Fibroblast of skin of right biceps (primary cell): ENCODE results near the gene PLXNB2.

Experiments
- DNase-seq: peaks from one replicate; pipeline ENCODE4 v3.0.0-alpha.2; 2013

PLXNB2 gene

DNA sequence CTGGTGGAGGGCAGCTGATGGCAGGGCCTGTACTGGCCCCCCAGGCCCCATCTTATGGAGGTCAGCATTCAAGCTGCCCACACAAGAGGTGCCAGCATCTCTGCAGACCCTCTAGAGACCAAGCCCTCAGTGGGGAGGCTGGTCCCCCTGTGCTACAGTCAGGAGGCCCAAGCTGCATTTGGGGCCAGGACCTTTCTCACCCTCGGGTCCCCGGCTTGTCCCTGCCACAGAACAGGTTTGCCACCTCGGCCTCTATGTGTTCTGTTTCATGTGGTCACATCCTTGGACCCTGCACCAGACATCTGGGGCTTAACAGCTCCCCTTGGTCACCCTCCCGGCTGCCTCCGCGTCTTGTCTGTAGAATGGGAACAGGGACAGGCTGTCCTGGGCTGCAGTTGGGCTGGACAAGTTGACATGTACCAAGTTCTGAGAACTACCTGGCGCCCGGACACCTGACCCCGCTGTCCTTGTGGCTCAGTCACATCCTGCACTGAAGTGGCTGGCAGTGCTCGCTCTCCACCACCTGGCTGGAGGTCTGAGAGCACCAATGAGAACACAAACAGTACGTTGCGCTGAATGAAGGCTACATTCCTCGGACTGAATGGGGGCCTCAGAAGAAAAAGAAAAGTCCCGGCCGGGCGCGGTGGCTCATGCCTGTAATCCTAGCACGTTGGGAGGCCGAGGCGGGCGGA, 2.7 kb upstream of the PLXNB2 start:
- DNase-seq = no peak

DNA sequence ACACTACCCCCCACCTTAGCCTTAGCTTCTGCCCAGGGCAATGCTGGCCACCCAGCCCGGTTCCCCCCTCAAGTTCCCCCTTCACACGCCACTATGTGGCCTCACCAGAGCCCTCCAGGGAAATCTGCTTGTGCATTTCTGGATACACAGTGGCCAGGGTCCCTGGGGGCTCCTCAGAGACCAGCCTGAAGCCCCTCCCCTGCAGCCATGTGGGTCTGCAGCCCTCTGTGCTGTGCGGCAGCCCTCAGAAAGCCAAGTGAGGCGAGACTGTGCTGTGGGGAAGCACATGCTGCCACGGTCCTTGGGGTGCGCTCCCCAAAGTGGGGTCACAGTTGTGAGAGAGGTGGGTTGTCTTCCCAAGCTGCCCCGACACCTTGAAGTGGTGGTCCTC, 2.1 kb upstream of the PLXNB2 start:
- no peak for DNase-seq

DNA sequence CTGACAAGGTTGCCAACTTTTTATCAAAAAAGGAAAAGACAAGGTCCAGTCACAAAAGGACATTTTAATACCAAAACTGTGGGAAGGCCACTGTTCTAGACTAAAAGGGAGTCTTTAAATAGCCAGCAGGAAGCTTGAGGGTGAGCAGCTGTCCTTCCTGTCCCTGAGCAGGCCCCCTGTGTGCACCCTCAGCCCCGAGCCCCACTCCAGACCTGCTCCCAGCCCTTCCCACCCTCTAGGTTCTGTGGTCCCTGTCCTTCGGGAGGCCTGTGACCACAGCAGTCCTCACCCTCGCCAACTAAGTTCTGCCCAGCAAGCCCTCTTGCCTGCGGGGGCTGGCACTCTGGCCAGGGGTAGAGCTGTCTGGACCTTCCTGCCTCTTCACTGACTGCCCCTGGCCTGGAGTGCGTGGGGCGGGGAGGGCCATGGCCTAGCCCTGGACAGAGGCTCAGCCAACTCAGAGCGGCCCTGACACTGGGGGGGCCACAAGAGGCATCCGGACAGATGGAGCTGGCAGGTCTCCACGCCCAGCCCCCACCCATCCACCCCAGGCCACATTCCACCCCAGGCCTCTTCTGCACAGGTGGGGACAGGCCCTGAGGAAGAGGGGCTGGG, 1.6 kb upstream of the PLXNB2 start:
- no peak for DNase-seq

DNA sequence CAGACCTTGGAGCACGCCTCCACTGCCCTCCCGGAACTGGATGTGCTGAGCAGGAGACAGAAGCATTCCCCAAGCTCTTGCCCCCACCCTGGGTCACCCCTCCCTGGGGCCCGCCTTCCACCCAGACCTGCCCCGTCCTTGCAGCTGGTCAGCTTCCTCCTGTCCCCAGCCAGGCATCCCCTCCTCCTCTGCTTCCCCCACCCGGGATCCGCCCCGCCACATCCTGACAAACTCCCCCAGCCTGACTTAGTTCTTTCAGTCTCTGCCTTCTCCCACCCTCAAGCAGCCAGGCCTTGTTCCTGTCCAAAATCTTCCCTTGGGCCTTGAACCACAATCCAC, 1.1 kb upstream of the PLXNB2 start:
- peak; percentile 68 for DNase-seq

DNA sequence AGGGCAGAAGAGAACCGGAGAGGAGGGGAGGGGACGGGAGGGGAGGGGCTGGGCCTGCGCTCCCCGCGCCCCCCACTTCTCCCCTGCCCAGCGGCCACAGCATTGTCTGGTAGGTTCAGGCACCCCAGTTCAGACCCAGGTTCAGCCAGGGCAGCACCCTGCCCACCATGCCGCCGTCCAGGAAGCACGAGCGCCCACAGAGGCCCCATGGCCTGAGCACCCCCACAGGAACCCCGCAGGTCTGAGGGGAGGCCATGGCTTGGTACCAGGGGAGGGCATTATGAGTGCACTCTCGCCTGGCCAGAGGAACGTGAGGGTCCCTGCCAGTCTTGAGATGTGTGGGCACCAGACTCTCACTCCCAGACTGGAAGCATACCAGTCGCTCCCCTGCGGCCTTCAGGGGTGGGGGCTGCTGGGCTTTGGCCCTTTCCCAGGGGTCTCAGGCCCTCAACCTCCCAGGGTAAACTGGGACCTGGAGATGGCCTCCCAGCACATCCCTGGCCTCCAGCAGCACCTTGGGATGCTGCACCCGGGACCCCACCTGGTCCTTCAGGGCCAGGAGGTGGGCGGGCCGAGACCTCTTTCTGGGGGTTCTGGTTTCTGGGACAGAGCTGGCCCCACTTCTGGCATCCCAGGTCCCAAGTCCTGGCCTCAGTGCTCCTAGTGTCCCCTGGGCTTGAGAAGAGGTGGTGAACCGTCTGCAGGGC, 597 bp upstream of the PLXNB2 start:
- no peak for DNase-seq

DNA sequence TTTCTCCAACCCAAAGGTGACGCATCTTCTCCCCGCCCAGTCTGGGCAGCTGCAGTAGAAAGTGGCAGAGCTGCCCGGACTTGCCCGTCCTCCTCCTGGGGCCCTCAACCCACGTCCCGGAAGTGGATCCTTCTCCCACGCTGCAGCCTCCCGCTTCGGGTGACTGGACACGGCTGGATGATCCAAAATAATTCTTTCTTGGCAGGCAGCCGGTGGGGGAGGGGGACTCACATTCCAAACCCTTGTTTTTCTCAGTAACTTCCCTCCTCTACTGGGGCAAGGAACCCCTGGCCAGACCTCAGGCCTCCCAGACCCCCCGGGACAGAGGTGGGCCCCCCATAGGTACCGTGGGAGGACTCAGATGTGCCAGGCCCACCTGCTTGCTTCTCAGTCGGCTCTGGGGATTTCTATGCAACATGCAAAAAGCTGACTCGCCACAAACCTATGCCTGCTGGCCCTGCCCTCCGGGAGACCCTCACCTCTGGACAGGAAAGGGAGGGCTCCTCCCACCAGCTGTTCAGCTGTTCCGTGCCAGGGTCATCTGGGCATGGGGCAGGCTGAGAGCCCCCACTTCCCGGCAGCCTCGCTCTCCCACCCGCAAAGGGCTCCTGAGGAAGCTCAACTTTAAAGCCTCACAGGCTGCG, 1.4 kb downstream of the PLXNB2 start:
- peak; percentile 93 for DNase-seq

DNA sequence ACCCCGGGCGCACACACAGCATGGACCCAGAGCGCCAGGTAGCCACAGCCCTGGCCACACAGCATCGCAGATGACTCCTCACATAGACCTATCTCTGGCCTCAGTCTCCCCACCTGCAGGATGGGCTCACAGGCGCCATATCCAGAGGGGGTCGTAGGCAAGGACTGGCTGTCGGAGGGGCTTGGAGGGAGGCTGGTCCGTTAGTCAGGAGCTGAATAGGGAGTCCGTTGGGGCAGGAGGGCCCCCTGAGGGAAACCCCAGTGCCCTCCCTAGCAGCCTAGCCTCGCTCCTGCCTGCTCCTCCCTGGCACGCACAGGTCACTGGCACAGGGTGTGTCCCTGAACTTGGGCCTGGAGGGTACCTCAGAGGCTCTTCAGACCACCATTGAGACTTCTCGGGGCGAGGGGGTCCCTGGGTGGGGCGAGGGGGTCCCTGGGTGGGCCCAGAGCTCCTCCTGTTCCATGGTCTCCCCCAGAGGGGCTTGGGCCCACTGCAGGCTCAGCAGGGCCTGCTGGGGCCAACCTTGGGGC, 2.0 kb downstream of the PLXNB2 start:
- DNase-seq = no peak

DNA sequence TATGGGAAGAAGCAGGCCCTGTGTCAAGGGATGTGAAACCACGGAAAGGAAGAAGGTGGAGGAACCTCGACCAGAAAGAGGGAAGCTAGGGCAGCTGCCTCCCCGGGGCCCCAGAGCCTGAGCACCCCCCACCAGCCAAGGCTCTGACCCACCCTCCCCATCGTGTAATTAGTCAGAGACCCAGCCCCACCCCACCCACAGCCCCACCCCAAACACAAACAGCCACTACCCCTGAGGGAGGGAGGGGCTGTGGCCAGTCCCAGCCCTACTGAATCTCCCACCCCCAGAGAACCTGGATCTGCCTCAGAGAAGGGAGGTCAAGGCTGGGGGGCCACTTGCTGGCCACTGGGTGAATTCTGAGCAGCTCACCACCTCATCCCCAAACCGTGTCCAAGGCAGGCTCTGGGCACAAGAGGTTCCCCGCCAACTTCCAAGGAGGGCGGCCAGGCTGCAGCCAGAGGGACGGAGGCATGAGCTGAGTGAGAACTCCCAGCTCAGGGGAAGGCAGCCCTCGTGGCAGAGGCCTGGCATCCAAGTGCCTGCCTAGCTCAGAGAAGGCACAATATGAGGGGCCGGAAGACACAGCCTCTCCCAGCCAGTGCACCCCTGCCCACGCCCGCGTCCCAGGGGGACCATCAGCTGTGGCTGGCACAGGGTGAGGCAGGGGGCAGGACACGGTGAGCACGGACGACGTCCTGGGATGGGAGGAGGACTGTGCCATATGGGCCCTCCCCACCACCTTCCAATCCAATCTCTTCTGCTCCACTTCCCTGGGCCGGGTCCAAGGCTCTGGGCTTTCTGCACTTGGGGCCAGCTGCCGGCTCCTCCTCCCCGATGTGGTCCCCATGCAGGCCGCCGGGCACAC, 2.7 kb downstream of the PLXNB2 start:
- no peak for DNase-seq

DNA sequence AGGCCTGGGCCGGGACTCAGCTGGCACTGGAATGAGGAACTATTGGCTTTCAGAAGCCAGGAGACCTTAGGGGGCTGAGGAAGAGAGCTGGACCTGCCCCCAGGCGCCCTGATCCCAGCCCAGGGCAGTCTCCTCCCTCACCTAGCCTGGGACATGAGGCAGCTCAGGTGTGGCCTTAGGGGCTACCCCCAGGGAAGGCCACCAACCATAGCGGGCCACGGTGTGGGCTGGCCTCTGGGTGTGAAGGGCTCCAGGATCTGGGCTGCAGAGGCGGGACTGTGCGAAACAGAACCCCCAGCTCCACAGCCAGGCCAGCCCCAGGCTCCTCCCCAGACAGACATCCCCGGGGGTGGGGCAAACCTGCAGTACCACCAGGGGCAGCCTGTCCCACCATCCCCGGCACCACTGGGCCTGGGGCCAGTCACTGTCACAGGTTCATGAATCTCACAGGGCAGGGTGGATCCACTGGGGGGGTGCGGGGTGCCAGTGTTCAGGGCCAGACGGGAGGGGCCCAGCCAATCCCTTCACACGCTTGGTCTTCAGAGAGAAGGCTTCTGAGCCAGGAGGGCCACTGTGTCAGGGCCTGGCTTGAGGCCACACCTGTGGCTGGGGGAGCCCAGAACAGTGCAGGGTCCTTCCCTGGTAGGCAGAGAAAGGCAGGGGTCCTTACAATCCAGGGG, 3.5 kb downstream of the PLXNB2 start:
- no peak for DNase-seq

DNA sequence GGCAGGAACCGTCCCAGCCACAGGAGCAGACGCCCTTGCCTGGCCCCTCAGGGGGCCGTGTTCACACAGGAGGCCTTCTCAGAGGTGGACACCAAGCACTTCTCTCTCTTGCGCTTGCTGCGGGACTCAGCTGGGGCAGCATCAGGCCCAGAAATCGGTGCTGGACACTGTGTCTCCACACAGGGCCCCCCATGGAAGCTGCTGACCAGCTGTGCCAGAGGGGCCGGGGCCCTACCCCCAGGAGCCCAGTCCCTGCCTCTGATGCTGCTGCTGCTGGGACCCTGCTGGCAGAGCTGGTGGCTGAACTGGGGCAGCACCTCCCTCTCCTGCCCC, 4.0 kb downstream of the PLXNB2 start:
- no peak for DNase-seq

DNA sequence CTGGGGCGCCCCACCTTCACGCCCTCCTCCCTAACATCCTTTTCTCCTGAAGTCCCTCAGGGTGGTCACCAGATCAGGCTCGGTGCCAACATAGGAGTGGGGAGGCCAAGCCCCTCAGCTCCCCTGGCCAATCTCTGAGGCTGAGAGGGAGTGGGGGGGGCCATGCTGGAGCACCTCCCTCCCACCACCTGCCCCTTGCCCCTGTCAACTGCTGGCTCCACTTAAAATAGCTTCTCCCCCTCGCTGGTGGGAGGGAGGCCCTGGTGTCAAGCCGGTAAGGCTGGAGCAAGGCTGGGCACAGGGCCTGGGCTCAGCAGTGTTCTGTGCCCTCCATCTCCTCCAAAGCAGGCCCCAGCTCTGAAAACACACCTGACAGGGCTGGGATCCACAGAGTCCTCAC, 4.9 kb downstream of the PLXNB2 start:
- DNase-seq = no peak

DNA sequence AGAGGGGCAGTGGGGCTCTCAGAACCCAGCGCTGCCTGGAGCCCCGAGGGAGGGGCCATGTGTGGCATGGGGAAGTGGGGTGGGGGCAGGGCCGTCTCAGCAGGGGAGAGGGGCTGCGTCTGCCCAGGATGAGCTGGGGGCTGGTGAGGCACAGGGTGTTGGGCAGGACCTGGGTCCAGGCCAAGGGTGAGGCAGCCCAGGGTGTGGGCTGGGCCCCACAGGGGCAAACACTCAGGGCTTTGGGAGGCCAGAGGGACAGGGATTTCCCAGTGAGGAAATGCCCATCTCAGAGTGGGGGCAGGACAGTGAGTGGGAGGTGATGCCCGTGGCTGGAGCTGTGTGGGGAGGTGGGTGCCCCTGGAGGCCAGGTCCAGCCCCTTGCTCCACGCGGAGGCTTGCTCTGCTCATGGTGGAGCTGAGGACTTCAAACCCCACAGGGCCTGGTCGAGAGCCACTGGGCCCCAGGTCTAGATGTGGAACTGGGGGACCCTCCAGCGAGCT, 5.4 kb downstream of the PLXNB2 start:
- DNase-seq = no peak

DNA sequence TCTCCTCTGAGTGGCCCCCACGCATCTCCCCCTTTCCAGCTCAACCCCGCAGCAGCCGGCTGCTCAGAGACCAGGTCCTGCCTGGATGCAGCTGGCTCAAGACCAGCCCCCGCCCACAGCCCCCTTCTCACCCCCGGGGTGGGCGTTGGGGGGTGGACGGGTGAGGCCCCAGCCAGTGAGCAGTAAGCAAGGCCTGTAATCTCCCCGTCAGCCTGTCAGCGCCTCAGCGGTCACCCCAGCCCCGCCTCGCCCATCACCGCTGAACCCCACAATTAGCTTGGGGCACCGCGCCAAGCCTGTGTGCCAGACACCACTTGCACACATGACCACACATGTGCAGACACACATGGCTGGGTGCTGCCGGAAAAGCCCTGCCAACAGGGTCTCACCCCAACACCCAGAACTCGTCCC, 5.9 kb downstream of the PLXNB2 start:
- no peak for DNase-seq

DNA sequence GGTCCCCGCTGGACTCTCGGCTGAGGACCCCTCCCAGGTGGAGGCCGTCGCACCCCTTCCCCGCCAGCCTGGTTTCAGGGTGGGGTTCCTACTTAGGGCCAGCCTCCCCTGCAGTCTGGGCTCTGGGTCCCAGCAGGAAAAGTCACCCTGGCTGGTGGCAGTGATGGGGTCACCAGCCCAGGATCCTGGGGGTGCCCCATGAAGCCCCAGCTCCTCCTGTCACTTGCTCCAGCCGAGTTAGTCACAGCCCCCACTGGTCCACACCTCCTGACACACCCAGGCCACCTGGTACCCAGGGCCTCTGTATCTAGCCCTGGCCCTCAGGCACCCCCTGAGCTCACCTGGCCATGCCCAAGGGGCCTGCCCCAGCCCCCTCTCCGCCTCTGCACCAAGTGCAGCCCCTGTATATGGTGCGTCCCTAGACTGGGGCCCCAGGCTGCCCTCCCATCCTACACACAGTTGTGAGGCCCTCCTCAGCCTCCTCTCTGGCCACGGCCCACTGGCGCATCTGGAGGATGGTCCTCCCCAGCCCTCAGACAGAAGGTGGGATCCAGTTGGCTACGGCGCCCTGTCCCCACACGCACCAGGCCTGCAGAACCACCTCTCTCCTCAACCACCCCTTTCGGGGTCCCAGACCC, 6.7 kb downstream of the PLXNB2 start:
- DNase-seq = no peak

DNA sequence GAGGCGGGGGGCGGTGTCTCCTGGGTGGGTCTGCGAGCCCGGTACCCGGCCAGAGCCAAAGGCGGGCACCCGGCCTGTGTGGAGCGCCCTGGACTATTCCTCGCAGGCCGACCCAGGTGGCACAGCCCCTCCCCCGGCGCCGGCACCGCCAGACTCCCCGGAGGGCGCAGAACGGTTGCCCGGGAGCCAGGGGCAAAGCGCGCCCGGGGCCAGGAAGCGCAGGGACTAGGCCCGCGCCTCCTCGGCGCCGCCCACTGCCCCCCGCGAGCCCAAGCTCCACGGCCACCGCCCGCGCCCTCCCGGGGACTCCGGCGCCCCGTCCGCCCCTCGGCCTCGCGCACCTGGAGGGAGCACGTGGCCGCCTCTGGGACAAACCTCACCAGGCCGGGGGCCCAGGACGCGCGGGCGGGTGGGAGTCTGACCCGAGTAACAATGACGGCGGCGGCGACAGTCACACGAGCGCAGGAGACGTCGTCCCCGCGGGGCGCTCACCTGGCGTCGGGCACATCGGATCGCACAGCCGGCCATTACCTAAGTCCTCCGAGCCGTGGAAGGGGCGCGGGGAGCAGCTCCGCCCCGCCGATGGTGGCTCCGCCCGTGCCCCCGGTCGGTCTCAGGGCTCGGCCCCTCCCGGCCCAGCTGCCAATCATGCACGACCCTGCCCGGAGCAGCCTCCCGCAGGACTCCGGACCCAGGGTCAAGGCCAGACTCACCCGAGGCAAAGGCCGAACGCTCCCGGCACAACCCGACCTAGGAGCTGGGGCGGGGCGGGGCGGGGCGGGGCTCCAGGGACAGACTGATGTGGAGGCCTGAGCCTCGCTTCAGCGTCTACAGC, 7.4 kb downstream of the PLXNB2 start:
- DNase-seq = no peak

DNA sequence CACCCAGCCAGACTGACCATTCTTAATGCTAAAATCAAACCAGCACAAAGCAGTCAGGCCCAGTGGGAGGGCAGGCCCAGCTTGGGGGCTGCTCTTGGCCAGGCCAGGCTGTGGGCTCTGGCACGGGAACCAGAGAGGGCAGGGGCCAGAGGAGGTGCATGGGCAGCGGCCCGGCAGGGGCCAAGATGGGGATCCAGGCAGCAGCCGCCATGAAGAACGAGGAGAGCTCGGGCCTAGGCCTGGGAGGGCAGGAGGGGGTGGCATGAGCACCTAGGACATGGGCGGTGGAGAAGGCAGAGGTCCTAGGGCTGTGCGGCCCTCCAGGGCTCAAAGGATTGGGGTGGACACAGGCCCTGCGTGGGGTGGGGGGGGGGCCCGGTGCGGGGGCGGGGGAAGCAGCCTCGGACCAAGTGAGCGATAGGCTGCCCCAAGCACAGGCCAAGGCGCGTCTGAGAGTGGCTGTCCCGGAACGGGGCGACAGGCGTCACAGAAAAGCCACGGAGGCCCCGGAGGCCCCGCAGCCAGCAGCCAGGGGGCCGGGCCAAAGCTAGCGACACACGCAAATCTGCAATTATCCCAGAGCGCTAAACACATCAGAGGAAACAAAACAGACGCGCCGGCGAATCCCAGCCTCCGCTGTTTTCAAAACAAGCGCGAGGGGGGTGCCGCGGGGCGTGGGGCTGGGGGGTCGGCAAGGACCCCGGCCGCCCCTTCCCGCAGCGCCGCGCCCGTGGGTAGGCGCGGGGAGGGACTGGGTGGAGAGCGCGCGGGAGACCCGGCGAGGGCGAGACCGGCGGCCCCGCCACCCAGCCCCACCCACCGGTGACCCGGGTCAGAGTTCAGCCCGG, 8.3 kb downstream of the PLXNB2 start:
- DNase-seq = peak; percentile 49

DNA sequence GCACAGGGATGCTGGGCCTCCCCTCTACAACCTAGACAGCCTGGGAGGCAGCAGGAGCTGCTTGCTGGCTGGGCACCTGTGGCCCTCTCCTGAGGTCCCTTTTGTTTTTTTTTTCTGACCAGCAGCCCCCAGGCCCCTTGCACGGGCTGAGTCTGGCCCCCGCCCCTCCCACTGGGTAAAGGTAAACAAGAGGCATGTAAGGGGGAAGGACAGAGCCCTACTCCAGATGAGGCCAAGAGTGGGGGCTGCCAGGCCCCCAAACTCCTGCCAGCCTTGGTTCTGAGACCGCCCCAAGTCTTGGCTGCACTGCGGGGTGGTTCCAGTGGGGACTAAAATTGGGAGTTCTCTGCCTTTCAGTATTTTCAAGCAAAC, 9.2 kb downstream of the PLXNB2 start:
- no peak for DNase-seq

DNA sequence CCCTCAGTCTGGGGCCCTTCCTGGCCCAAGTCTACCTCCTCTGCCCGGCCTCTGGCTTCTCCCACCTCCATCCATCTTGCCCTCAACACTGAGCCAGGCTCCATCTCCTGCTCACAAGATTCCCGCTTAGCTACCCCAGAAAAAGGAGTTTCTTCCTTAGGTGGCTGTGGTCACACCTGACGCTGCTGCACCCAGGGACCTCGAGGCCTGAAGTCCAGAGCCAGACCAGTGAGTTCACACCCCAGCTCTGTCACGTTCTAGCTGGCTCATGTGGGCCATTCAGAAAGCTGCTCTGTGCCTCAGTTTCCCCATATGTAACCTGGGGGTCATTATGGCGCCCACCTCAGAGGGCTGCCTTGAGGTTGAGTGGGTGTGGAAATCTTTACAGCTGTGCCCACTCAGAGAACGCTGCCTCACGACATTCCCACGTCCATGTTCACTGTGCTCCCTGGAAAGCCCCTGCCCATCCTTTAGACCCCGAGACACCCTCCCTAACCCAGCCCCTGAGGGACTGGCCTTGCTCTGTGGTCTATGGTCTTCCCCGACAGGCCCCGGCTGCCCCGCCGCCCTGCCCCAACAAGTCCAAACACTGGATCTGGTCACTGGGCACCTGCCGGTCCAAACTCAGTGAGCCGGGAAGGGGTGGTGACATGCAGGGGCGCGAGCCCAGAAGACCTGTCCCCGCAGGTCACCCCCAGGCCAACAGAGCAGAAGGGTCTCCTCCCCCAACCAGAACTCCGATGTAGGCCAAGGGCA, 9.8 kb downstream of the PLXNB2 start:
- DNase-seq = no peak
